Fibroblast of villous mesenchyme (primary cell): ENCODE results near the gene LRRC4C. TPM values are rescaled to one million over a fixed set of nuclear protein-coding genes. Genes with fewer than 3 reads are reported as not detected.
"Not testable (repeated sequence)": the region's sequence is repeated elsewhere in the genome, so short reads cannot be mapped to it uniquely, and the experiment has no call there.

Experiments used
- DNase-seq: peaks from one replicate; pipeline ENCODE4 v3.0.0-alpha.2; 2010; ENCODE audit warnings: low read depth
- H3K4me3 ChIP-seq: 2 replicates; pipeline ENCODE4 v1.5.1; 2011; ENCODE audit warnings: low read depth, mild to moderate bottlenecking, low read length
- total RNA-seq: library from RNA; depleted of rRNA; stranded (reverse); fragments of >200 nt; gene quantifications from 2 replicates; pipeline ENCODE4 v1.2.3, GENCODE V29; 2012
- TF ChIP-seq, protein P1 (sequence below): IDR thresholded peaks from 2 replicates; pipeline ENCODE4 v1.5.1; 2012; ENCODE audit warnings: low read depth, mild to moderate bottlenecking, low read length; ENCODE audit not compliant: insufficient read depth

The LRRC4C gene
- total RNA-seq, 1 donor: under 0.01 TPM

DNA sequence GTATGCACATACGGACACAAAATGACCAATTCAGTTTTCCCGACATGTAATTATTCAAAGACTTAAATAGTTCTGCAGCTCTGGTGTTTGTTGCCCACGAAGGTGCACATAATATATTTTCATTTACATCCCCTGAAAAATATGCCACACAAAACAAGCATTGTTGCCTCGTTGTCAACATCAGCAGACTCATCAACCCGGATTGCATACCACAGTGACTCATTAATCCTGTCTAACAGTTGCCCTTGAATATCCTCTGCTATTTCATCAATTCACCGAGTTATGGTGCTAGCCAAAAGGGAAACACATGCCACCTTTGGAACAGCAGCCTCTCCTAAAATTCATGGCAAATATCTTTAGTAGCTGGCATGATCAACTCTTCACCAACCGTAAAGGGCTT lies 582.2 kb downstream of the LRRC4C start:
- no peak overlapping the region for H3K4me3 ChIP-seq
- no peak for DNase-seq
- TF ChIP-seq, protein P1, sequence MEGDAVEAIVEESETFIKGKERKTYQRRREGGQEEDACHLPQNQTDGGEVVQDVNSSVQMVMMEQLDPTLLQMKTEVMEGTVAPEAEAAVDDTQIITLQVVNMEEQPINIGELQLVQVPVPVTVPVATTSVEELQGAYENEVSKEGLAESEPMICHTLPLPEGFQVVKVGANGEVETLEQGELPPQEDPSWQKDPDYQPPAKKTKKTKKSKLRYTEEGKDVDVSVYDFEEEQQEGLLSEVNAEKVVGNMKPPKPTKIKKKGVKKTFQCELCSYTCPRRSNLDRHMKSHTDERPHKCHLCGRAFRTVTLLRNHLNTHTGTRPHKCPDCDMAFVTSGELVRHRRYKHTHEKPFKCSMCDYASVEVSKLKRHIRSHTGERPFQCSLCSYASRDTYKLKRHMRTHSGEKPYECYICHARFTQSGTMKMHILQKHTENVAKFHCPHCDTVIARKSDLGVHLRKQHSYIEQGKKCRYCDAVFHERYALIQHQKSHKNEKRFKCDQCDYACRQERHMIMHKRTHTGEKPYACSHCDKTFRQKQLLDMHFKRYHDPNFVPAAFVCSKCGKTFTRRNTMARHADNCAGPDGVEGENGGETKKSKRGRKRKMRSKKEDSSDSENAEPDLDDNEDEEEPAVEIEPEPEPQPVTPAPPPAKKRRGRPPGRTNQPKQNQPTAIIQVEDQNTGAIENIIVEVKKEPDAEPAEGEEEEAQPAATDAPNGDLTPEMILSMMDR: no peak

DNA sequence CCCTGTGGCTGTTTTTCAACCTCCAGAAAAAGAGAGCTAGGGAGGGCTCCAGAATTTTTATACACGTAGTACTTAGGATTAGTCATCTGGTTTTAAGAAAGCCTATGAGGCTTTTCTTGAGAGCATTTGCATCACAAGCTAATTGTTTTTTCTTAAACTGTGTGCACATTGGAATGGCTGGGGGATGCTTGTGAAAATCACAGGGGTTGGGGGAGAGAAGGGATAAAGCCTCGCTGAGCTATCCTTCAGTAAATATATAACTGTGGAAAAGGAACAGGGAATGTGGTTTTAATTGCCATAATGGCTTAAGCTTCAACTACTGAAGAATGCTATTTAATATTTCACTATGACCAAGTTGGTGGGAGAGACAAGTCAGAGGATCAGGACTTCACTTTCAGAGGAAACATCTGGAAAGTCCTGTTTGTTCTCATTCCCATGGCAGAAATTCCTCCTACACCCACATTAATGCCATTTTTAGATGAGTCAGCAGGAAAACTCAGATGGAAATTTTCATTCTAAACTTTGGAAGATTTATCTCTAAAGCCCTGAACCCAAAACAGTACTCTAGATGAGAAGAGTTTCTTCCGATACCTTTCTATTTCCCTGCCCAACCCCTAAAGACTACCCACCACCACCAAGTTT lies 591.3 kb downstream of the LRRC4C start:
- DNase-seq: no peak
- TF ChIP-seq, protein P1: no peak
- no peak overlapping the region for H3K4me3 ChIP-seq

DNA sequence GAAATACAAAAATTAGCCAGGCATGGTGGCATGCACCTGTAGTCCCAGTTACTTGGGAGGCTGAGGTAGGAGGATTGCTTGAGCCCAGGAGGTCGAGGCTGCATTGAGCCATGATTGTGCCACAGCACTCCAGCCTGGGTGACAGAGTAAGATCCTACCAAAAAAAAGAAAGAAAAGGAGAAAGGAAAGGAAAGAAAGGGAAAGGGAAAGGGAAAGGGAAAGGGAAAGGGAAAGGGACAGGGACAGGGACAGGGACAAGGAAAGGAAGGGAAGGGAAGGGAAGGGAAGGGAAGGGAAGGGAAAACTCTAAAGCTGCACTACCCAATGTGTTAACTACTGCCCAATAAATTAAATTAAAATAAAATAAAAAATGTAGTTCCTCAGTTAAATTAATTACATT lies 601.7 kb downstream of the LRRC4C start:
- DNase-seq, H3K4me3 ChIP-seq: not testable (repeated sequence)

DNA sequence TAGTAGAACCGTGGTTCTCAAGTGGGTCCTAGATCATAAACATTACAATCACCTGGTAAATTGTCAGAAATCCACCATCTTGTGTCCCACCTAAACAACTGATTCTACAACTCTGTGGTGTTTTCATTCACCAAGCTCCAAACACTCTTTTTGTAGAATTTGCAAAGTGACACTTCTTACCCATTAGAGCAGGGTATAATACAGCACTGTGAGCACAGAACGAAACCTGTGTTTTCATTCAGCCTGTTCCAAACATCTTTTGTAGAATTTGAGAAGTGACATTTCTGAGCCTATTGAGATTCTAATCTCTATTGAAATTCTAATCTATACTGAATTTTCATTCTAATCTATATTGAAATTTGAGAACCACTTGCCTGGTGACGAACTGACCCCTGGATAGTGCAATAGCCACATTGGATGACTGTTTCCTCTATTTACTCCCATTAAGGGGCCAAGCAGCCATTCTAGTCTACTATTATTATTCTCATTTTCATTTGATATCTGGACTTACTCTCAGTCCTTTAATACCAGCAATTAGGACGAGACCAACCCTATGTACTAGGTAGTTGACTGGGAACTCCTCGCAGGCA lies 616.6 kb downstream of the LRRC4C start:
- TF ChIP-seq, protein P1: no peak
- DNase-seq: no peak
- H3K4me3 ChIP-seq: no peak overlapping the region

DNA sequence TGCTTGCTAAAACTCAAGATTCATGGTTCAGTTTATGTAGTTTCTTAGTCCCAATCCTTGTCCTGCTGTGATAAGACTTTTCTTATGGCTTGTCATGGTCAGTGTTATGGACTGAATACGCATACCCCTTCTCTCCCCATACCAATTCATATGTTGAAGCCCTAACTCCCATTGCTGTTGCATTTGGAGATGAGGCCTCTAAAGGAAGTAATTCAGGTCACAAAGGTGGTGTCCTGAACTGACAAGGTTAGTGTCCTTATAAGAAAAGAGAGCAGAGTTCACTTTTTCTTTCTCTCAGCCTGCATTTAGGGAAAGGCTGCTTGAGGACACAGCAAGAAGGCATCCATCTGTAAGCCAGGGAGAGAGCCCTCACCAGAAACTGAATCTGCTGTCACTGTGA lies 618.2 kb downstream of the LRRC4C start:
- TF ChIP-seq, protein P1: no peak
- H3K4me3 ChIP-seq: no peak overlapping the region
- DNase-seq: no peak

DNA sequence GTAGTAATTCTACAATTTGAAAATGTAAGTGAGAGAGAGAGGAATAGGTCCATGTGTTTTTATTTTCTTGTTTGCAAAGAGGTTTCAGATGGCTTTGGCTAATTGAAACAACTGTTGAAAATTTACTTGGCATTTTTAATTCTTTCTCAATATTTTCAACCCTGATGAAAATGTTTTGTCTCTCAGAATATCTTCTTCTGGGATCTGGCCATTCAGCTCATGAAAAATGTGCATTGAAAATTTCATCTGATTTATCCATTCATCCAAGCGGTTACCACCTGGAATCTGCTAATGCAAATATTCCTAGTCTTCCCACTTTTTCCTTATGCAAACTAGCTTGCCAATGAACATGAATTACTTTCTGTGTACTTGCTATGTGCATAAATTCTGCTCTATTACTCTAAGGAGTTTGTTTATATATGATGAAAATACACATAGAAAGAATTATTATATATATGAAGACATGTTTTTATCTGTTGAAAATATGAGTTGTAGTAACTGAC lies 621.2 kb downstream of the LRRC4C start:
- DNase-seq: no peak
- TF ChIP-seq, protein P1: no peak
- H3K4me3 ChIP-seq: no peak overlapping the region

DNA sequence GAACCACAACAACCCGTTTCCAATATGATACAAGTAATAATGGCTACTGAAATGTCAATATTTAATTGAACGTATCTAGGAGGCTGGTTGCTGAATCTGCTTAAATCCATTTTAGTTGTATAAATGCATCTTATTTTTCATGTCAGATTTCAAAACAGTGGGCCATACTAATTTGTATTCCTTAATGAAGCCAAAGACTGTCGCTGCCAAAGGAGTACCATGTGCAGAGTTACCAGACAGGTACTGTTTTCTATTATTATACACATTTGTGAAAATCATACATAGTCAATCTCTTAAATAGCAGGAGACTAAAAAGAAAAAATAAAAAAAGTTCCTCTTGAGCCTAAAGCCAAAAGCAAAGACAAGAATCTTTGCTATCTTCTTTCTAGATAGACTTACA lies 632.3 kb downstream of the LRRC4C start:
- TF ChIP-seq, protein P1: no peak

More for the DNA sequence above, 632.3 kb downstream of the LRRC4C start:
- DNase-seq: no peak
- H3K4me3 ChIP-seq: no peak overlapping the region
